HL-60 (cell line): ENCODE data around the gene CNIH3.

ENCODE experiments used
- GABPA ChIP-seq: IDR thresholded peaks from 2 replicates; pipeline ENCODE4 v1.6.1; 2012; ENCODE audit warnings: low read depth
- POLR2AphosphoS5 ChIP-seq: IDR thresholded peaks from 2 replicates; pipeline ENCODE4 v1.6.1; 2012; ENCODE audit warnings: low read depth
- SPI1 ChIP-seq: IDR thresholded peaks from 2 replicates; pipeline ENCODE4 v1.6.1; 2012; ENCODE audit warnings: low read depth, mild to moderate bottlenecking, borderline replicate concordance
- TF ChIP-seq, protein P1 (sequence below): IDR thresholded peaks from one replicate; pipeline ENCODE4 v1.5.1; 2011; ENCODE audit warnings: low read length, control low read depth, inconsistent platforms; ENCODE audit not compliant: insufficient read depth
- TF ChIP-seq, protein P2 (sequence below): IDR thresholded peaks from 2 replicates; pipeline ENCODE4 v1.6.1; 2012; ENCODE audit warnings: low read depth; ENCODE audit not compliant: insufficient replicate concordance

- TF ChIP-seq, protein P1, sequence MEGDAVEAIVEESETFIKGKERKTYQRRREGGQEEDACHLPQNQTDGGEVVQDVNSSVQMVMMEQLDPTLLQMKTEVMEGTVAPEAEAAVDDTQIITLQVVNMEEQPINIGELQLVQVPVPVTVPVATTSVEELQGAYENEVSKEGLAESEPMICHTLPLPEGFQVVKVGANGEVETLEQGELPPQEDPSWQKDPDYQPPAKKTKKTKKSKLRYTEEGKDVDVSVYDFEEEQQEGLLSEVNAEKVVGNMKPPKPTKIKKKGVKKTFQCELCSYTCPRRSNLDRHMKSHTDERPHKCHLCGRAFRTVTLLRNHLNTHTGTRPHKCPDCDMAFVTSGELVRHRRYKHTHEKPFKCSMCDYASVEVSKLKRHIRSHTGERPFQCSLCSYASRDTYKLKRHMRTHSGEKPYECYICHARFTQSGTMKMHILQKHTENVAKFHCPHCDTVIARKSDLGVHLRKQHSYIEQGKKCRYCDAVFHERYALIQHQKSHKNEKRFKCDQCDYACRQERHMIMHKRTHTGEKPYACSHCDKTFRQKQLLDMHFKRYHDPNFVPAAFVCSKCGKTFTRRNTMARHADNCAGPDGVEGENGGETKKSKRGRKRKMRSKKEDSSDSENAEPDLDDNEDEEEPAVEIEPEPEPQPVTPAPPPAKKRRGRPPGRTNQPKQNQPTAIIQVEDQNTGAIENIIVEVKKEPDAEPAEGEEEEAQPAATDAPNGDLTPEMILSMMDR, result no peak
- TF ChIP-seq POLR2AphosphoS5 (no peak), GABPA (no peak), SPI1 (no peak)
- TF ChIP-seq, protein P2, sequence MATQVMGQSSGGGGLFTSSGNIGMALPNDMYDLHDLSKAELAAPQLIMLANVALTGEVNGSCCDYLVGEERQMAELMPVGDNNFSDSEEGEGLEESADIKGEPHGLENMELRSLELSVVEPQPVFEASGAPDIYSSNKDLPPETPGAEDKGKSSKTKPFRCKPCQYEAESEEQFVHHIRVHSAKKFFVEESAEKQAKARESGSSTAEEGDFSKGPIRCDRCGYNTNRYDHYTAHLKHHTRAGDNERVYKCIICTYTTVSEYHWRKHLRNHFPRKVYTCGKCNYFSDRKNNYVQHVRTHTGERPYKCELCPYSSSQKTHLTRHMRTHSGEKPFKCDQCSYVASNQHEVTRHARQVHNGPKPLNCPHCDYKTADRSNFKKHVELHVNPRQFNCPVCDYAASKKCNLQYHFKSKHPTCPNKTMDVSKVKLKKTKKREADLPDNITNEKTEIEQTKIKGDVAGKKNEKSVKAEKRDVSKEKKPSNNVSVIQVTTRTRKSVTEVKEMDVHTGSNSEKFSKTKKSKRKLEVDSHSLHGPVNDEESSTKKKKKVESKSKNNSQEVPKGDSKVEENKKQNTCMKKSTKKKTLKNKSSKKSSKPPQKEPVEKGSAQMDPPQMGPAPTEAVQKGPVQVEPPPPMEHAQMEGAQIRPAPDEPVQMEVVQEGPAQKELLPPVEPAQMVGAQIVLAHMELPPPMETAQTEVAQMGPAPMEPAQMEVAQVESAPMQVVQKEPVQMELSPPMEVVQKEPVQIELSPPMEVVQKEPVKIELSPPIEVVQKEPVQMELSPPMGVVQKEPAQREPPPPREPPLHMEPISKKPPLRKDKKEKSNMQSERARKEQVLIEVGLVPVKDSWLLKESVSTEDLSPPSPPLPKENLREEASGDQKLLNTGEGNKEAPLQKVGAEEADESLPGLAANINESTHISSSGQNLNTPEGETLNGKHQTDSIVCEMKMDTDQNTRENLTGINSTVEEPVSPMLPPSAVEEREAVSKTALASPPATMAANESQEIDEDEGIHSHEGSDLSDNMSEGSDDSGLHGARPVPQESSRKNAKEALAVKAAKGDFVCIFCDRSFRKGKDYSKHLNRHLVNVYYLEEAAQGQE, result no peak
Measured at GRCh38 chr1:224651188-224651587, 35.1 kb downstream of the CNIH3 start.
